ENCODE measurements around the gene ASIC4. TPM values are rescaled to one million over a fixed set of nuclear protein-coding genes. Genes with fewer than 3 reads are reported as not detected.
A peak's percentile ranks its signal among the peaks of the same experiment; 100 is the strongest.

ASIC4 gene
- total RNA-seq, 1 donor from 2014 or later: 0.15 TPM

- no peaks in the 10 kb centered on the region for H3K36me3 Mint-ChIP-seq (ENCODE audit: low read depth)
- H3K4me1 Mint-ChIP-seq (ENCODE audit: low read depth): peaks cover 22% of the 10 kb centered on the region
- TF ChIP-seq, protein P1, sequence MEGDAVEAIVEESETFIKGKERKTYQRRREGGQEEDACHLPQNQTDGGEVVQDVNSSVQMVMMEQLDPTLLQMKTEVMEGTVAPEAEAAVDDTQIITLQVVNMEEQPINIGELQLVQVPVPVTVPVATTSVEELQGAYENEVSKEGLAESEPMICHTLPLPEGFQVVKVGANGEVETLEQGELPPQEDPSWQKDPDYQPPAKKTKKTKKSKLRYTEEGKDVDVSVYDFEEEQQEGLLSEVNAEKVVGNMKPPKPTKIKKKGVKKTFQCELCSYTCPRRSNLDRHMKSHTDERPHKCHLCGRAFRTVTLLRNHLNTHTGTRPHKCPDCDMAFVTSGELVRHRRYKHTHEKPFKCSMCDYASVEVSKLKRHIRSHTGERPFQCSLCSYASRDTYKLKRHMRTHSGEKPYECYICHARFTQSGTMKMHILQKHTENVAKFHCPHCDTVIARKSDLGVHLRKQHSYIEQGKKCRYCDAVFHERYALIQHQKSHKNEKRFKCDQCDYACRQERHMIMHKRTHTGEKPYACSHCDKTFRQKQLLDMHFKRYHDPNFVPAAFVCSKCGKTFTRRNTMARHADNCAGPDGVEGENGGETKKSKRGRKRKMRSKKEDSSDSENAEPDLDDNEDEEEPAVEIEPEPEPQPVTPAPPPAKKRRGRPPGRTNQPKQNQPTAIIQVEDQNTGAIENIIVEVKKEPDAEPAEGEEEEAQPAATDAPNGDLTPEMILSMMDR (IDR thresholded peaks at IDR 0.05): no peak
- no peak for DNase-seq (ENCODE audit: low spot score)
- peak overlapping the region; percentile 63 for H3K27ac Mint-ChIP-seq (ENCODE audit: unreplicated experiment)
- no peaks in the 10 kb centered on the region for H3K9me3 Mint-ChIP-seq (ENCODE audit: low read depth)
- H3K4me3 Mint-ChIP-seq (ENCODE audit: unreplicated experiment): peak overlapping the region; percentile 52
- peaks cover 21% of the 10 kb centered on the region for H3K27me3 Mint-ChIP-seq (ENCODE audit: low read depth)
Observed at GRCh38 chr2:219522111-219523030, 8.1 kb downstream of the ASIC4 start.

- TF ChIP-seq, protein P1 (IDR thresholded peaks at IDR 0.05): peak; percentile 0
- no peaks in the 10 kb centered on the region for H3K9me3 Mint-ChIP-seq (ENCODE audit: low read depth)
- no peak for DNase-seq (ENCODE audit: low spot score)
- H3K27me3 Mint-ChIP-seq (ENCODE audit: low read depth): peaks cover 21% of the 10 kb centered on the region
- no peak overlapping the region for H3K27ac Mint-ChIP-seq (ENCODE audit: unreplicated experiment)
- no peaks in the 10 kb centered on the region for H3K36me3 Mint-ChIP-seq (ENCODE audit: low read depth)
- peaks cover 15% of the 10 kb centered on the region for H3K4me1 Mint-ChIP-seq (ENCODE audit: low read depth)
- H3K4me3 Mint-ChIP-seq (ENCODE audit: unreplicated experiment): no peak overlapping the region
Observed at GRCh38 chr2:219523031-219523671, 8.9 kb downstream of the ASIC4 start.

DNA sequence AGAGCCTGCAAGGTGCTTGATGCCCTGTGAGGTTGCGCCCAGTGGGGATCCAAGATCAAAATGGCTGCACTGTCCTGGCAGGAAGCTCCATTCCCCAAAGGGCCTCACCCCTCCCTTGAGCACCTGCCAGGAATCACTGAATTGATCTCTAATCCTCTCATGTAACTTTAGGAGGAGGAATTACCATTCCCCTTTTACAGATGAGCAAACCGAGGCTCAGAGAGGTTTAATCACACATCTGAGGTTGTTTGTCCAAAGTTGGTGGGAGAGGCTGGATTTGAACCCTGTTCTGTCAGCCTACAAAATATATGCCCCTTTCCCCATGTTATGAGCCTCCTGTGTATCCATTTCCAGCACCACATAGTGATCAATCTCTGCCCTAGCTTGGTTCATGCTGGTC, 10.5 kb downstream of the ASIC4 start:
- no peak for DNase-seq (ENCODE audit: low spot score)
- H3K4me1 Mint-ChIP-seq (ENCODE audit: low read depth): peaks cover 15% of the 10 kb centered on the region
- no peak overlapping the region for H3K4me3 Mint-ChIP-seq (ENCODE audit: unreplicated experiment)
- no peak overlapping the region for H3K27ac Mint-ChIP-seq (ENCODE audit: unreplicated experiment)
- peaks cover 31% of the 10 kb centered on the region for H3K27me3 Mint-ChIP-seq (ENCODE audit: low read depth)
- no peaks in the 10 kb centered on the region for H3K36me3 Mint-ChIP-seq (ENCODE audit: low read depth)
- no peaks in the 10 kb centered on the region for H3K9me3 Mint-ChIP-seq (ENCODE audit: low read depth)
- TF ChIP-seq, protein P1 (IDR thresholded peaks at IDR 0.05): no peak

GRCh38 chr2:219525533-219526232, 11.4 kb downstream of the ASIC4 start:
- Mint-ChIP-seq H3K27me3 (ENCODE audit: low read depth) (peaks cover 35% of the 10 kb centered on the region), H3K9me3 (ENCODE audit: low read depth) (no peaks in the 10 kb centered on the region), H3K36me3 (ENCODE audit: low read depth) (no peaks in the 10 kb centered on the region), H3K4me1 (ENCODE audit: low read depth) (peaks cover 15% of the 10 kb centered on the region), H3K4me3 (ENCODE audit: unreplicated experiment) (no peak overlapping the region), H3K27ac (ENCODE audit: unreplicated experiment) (no peak overlapping the region)
- TF ChIP-seq, protein P1 (IDR thresholded peaks at IDR 0.05): no peak
- DNase-seq (ENCODE audit: low spot score): no peak

Measured in chondrocyte (in vitro differentiated cells).